ENCODE measurements around the gene AP2B1. TPM values are rescaled to one million over a fixed set of nuclear protein-coding genes. Genes with fewer than 3 reads are reported as not detected.
A peak's percentile ranks its signal among the peaks of the same experiment; 100 is the strongest.

The AP2B1 gene
- polyA plus RNA-seq, 1 donor (not counting 4 experiments of a cell fraction or from before 2014, with no cell fraction given) = 189 TPM

GRCh38 chr17:35554668-35555067, 32.5 kb upstream of the AP2B1 start:
- no peaks in the 10 kb centered on the region for H3K4me1 ChIP-seq (ENCODE audit: control insufficient read depth, extremely low read depth, insufficient read depth, low read length)
- no peaks in the 10 kb centered on the region for H3K36me3 ChIP-seq (ENCODE audit: control insufficient read depth in 2 of 2, extremely low read depth in 1 of 2, insufficient read depth in 2 of 2, low read length in 2 of 2)
- H3K79me2 ChIP-seq (ENCODE audit: control insufficient read depth, insufficient read depth, low read length) = no peaks in the 10 kb centered on the region
- no peak overlapping the region for H2AFZ ChIP-seq (ENCODE audit: control insufficient read depth, low read length)
- FAIRE-seq (no peak), DNase-seq (ENCODE audit: low read depth, low spot score) (no peak)
- no peaks in the 10 kb centered on the region for H4K20me1 ChIP-seq (ENCODE audit: control insufficient read depth, extremely low read depth, insufficient read depth, low read length)
- no peak overlapping the region for H3K27ac ChIP-seq (ENCODE audit: control insufficient read depth, insufficient read depth, low read length)
- no peak overlapping the region for H3K4me3 ChIP-seq (ENCODE audit: control insufficient read depth in 2 of 3, extremely low read depth in 1 of 3, insufficient read depth in 2 of 3, low read depth in 1 of 3, low read length in 3 of 3)
- no peaks in the 10 kb centered on the region for H3K9me1 ChIP-seq (ENCODE audit: control insufficient read depth, extremely low read depth, insufficient read depth, low read length)
- no peak overlapping the region for H3K9ac ChIP-seq (ENCODE audit: control insufficient read depth, extremely low read depth, insufficient read depth, low read length)
- dilution Hi-C loops (cut with MboI; ENCODE audit: extremely low pct_ligation_motif_present, low sequenced_read_pairs) = no loop called here
- H3K9me3 ChIP-seq (ENCODE audit: control insufficient read depth, low read depth, low read length) = no peaks in the 10 kb centered on the region
- H3K27me3 ChIP-seq (ENCODE audit: control insufficient read depth, extremely low read depth, insufficient read depth, low read length) = peaks cover 4% of the 10 kb centered on the region
- TF ChIP-seq EZH2 (IDR thresholded peaks at IDR 0.05; ENCODE audit: low read length) = no peak
- TF ChIP-seq CTCF (optimal IDR thresholded peaks at IDR 0.05 in 1 of 3, IDR thresholded peaks at IDR 0.05 in 1 of 3, conservative IDR thresholded peaks at IDR 0.05 in 1 of 3; ENCODE audit: extremely low read depth in 1 of 3, insufficient read depth in 2 of 3, low read length in 3 of 3) = no peak
- no peak overlapping the region for H3K4me2 ChIP-seq (ENCODE audit: control insufficient read depth, extremely low read depth, insufficient read depth, low read depth, low read length)

GRCh38 chr17:35555691-35556090, 31.4 kb upstream of the AP2B1 start:
- H3K36me3 ChIP-seq (ENCODE audit: control insufficient read depth in 2 of 2, extremely low read depth in 1 of 2, insufficient read depth in 2 of 2, low read length in 2 of 2) = no peaks in the 10 kb centered on the region
- no peaks in the 10 kb centered on the region for H3K9me3 ChIP-seq (ENCODE audit: control insufficient read depth, low read depth, low read length)
- peaks cover 4% of the 10 kb centered on the region for H3K27me3 ChIP-seq (ENCODE audit: control insufficient read depth, extremely low read depth, insufficient read depth, low read length)
- dilution Hi-C loops (cut with MboI; ENCODE audit: extremely low pct_ligation_motif_present, low sequenced_read_pairs) = no loop called here
- FAIRE-seq (no peak), DNase-seq (ENCODE audit: low read depth, low spot score) (no peak)
- no peaks in the 10 kb centered on the region for H3K4me1 ChIP-seq (ENCODE audit: control insufficient read depth, extremely low read depth, insufficient read depth, low read length)
- H3K9ac ChIP-seq (ENCODE audit: control insufficient read depth, extremely low read depth, insufficient read depth, low read length) = no peak overlapping the region
- H3K4me3 ChIP-seq (ENCODE audit: control insufficient read depth in 2 of 3, extremely low read depth in 1 of 3, insufficient read depth in 2 of 3, low read depth in 1 of 3, low read length in 3 of 3) = no peak overlapping the region
- H3K79me2 ChIP-seq (ENCODE audit: control insufficient read depth, insufficient read depth, low read length) = no peaks in the 10 kb centered on the region
- no peak overlapping the region for H2AFZ ChIP-seq (ENCODE audit: control insufficient read depth, low read length)
- no peak overlapping the region for H3K27ac ChIP-seq (ENCODE audit: control insufficient read depth, insufficient read depth, low read length)
- TF ChIP-seq CTCF (optimal IDR thresholded peaks at IDR 0.05 in 1 of 3, IDR thresholded peaks at IDR 0.05 in 1 of 3, conservative IDR thresholded peaks at IDR 0.05 in 1 of 3; ENCODE audit: extremely low read depth in 1 of 3, insufficient read depth in 2 of 3, low read length in 3 of 3) = peak in 2 of 3 experiments; percentile 24 to 27
- TF ChIP-seq EZH2 (IDR thresholded peaks at IDR 0.05; ENCODE audit: low read length) = no peak
- H3K4me2 ChIP-seq (ENCODE audit: control insufficient read depth, extremely low read depth, insufficient read depth, low read depth, low read length) = no peak overlapping the region
- no peaks in the 10 kb centered on the region for H4K20me1 ChIP-seq (ENCODE audit: control insufficient read depth, extremely low read depth, insufficient read depth, low read length)
- H3K9me1 ChIP-seq (ENCODE audit: control insufficient read depth, extremely low read depth, insufficient read depth, low read length) = no peaks in the 10 kb centered on the region
